ENCODE data around the gene EIF3M. TPM values are rescaled to one million over a fixed set of nuclear protein-coding genes. Genes with fewer than 3 reads are reported as not detected.
"Not testable (repeated sequence)": the region's sequence is repeated elsewhere in the genome, so short reads cannot be mapped to it uniquely, and the experiment has no call there.

The EIF3M gene
- total RNA-seq, 1 donor from 2014 or later = 149 TPM

DNA sequence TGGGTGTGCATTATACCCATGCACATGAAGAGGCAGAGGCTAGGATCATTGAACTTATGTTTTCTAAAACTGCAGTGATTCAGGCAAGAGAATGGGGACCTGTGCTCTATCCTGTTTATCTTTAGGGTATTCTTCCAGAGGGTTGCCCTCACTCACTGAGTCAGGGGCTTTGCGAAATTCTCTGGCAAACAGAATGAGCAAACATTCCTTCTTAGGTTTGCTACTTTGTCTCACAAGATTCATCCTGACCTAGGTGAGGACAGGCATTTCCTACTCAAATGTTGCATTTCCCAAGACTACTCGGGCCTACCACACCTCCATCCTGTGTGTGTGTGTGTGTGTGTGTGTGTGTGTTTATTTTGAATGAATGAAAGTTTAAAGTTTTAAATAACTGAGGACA, 2.7 kb upstream of the EIF3M start:
- Histone ChIP-seq H3K4me1 (peaks cover 7 to 9% of the 10 kb centered on the region in 2 donors), H3K27ac (no peak overlapping the region), H3K9me3 (no peaks in the 10 kb centered on the region), H3K36me3 (no peaks in the 10 kb centered on the region), H3K27me3 (no peaks in the 10 kb centered on the region), H3K4me3 (no peak overlapping the region)
- no peak for DNase-seq (ENCODE audit: low spot score in 2 of 2)
- TF ChIP-seq, protein P1, sequence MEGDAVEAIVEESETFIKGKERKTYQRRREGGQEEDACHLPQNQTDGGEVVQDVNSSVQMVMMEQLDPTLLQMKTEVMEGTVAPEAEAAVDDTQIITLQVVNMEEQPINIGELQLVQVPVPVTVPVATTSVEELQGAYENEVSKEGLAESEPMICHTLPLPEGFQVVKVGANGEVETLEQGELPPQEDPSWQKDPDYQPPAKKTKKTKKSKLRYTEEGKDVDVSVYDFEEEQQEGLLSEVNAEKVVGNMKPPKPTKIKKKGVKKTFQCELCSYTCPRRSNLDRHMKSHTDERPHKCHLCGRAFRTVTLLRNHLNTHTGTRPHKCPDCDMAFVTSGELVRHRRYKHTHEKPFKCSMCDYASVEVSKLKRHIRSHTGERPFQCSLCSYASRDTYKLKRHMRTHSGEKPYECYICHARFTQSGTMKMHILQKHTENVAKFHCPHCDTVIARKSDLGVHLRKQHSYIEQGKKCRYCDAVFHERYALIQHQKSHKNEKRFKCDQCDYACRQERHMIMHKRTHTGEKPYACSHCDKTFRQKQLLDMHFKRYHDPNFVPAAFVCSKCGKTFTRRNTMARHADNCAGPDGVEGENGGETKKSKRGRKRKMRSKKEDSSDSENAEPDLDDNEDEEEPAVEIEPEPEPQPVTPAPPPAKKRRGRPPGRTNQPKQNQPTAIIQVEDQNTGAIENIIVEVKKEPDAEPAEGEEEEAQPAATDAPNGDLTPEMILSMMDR (IDR thresholded peaks at IDR 0.05) = no peak
- intact Hi-C loops (cut with DNase I) = loop anchor here (5.0 to 10.0 kb wide), 4 partner anchors 311 to 1471 kb away; partner anchors contain the start of genes CAPRIN1, CSTF3, FBXO3 and QSER1

DNA sequence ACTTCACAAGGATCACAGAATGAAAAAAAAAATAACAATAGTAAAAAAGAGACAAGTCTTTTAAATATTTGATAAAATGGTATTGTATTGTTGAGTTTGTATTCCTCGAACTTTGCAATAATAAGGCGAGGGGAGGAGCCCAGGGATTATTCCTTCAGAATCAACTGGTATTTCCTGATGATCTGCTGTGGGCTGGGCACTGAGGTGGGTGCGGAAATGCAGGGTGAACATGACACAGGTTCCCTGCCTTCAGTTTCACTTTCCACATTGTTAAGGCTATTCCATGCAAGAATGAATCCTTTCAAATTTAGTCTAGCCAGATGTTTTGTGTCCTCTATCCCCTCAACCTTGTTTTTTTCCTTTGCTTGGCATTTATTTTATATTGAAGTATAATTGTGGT, 2.1 kb upstream of the EIF3M start:
- Histone ChIP-seq H3K27ac (no peak overlapping the region), H3K4me3 (no peak overlapping the region), H3K36me3 (no peaks in the 10 kb centered on the region), H3K4me1 (peaks cover 7 to 9% of the 10 kb centered on the region in 2 donors), H3K27me3 (no peaks in the 10 kb centered on the region), H3K9me3 (no peaks in the 10 kb centered on the region)
- DNase-seq (ENCODE audit: low spot score in 2 of 2) = no peak
- intact Hi-C loops (cut with DNase I) = loop anchor here (5.0 to 10.0 kb wide), 4 partner anchors 311 to 1471 kb away; partner anchors contain the start of genes CAPRIN1, CSTF3, FBXO3 and QSER1
- TF ChIP-seq, protein P1 (IDR thresholded peaks at IDR 0.05) = no peak

DNA sequence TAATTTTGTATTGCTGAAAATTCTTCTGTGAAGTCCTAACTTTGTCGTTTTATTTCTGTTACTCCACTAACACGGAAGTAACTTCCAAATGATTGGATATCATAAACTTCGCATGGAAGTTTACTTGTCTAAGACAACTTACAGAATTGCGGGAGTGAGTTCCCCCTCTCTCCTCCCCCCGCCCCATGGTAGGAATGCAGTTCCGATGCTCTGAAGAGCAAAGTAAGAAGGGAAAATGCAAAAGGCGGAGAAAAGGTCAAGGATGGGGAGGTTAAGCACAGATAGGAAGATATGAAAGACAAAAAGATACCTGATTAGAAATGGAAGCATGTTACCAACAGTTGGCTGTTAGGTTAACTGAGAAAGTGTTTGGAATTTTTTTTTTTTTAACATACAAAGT, 1.3 kb downstream of the EIF3M start:
- H3K27ac ChIP-seq = no peak overlapping the region
- DNase-seq (ENCODE audit: low spot score in 2 of 2) = no peak
- H3K4me3 ChIP-seq = peak overlapping the region; percentile 73 to 94
- H3K27me3 ChIP-seq = no peaks in the 10 kb centered on the region
- TF ChIP-seq, protein P1 (IDR thresholded peaks at IDR 0.05) = no peak
- H3K36me3 ChIP-seq = peaks cover 12 to 16% of the 10 kb centered on the region in 2 donors
- intact Hi-C loops (cut with DNase I) = loop anchor here (5.0 to 10.0 kb wide), 4 partner anchors 307 to 1467 kb away; partner anchors contain the start of genes CAPRIN1, CSTF3, FBXO3 and QSER1
- peaks cover 7 to 9% of the 10 kb centered on the region in 2 donors for H3K4me1 ChIP-seq
- H3K9me3 ChIP-seq = no peaks in the 10 kb centered on the region

DNA sequence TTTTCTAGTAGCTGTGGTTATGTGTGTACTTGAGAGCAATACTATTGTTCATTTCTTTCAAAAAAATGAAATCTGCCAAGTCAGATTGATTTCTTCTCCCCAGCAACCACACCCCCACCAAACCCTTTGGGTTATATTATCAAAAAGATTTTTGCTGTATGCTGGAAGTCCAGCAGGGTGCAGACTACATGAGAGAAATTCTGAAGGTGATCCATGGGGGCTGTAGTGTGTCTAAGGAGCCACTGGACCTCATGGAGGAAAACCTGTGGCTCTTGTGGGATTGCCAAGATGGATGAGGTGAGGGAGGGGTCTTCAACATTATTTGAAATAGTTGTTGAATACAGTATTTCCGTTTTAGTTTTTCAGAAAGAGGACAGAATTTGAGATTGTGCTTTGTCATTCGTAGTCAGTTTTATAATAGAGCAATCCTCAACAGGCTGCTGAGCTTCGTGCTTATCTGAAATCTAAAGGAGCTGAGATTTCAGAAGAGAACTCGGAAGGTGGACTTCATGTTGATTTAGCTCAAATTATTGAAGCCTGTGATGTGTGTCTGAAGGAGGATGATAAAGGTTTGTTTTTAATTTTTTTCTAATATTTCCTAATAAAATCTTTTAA, 3.1 kb downstream of the EIF3M start:
- Histone ChIP-seq H3K27me3 (no peaks in the 10 kb centered on the region), H3K36me3 (peaks cover 27 to 34% of the 10 kb centered on the region in 2 donors), H3K4me3 (no peak overlapping the region), H3K27ac (no peak overlapping the region), H3K4me1 (peaks cover 7 to 9% of the 10 kb centered on the region in 2 donors), H3K9me3 (no peaks in the 10 kb centered on the region)
- TF ChIP-seq, protein P1 (IDR thresholded peaks at IDR 0.05) = no peak
- intact Hi-C loops (cut with DNase I) = loop anchor here (10.0 kb wide), 1 partner anchor 1188 kb away; the partner anchor contains the start of gene FBXO3
- DNase-seq (ENCODE audit: low spot score in 2 of 2) = no peak

DNA sequence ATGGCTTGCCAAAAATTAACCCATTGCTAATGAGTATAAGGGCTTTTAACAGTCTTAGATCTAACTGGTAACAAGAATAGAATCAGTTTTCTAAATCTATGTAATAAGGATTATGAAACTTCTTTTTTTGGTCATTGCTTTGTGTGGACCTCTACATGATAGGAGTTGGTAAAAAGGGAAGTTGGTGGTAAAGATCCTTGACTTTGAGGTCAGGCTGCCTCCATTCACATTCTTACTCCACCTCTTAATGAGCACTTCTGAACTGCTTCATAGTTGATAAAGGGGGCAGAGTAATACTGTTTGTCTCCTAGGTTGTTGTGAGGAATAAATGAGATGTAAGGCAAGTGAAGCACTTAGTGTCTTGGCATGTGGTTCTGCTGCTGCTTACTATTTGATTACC, 10.6 kb downstream of the EIF3M start:
- no peaks in the 10 kb centered on the region for H3K27me3 ChIP-seq
- no peak overlapping the region for H3K4me3 ChIP-seq
- intact Hi-C loops (cut with DNase I) = no loop called here
- TF ChIP-seq, protein P1 (IDR thresholded peaks at IDR 0.05) = no peak
- no peak overlapping the region for H3K27ac ChIP-seq
- no peak for DNase-seq (ENCODE audit: low spot score in 2 of 2)
- no peaks in the 10 kb centered on the region for H3K4me1 ChIP-seq
- H3K9me3 ChIP-seq = no peaks in the 10 kb centered on the region
- H3K36me3 ChIP-seq = peaks cover 69 to 85% of the 10 kb centered on the region in 2 donors

DNA sequence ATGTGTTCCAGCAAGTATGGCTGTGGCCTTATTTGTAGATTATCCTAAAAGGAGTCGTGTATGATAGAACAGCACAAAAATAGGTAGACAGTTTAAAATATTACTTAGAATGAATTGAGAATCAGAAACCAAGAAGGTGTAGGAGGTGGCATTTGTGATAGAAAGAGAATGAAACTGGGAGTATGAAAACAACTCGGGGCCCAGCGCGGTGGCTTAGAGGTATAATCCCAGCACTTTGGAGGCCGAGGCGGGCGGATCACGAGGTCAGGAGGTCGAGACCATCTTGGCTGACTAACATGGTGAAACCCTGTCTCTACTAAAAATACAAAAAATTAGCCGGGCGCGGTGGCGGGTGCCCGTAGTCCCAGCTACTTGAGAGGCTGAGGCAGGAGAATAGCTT, 12.5 kb downstream of the EIF3M start:
- H3K9me3 ChIP-seq; H3K4me3 ChIP-seq; H3K27me3 ChIP-seq; DNase-seq (ENCODE audit: low spot score in 2 of 2); H3K27ac ChIP-seq; intact Hi-C loops (cut with DNase I); H3K4me1 ChIP-seq: not testable (repeated sequence)
- peaks cover 51 to 73% of the 10 kb centered on the region in 2 donors for H3K36me3 ChIP-seq

Data from ascending aorta (tissue), 2 donors.